Spinal cord (tissue), 10 donors: ENCODE data around the gene RRP15. TPM values are rescaled to one million over a fixed set of nuclear protein-coding genes. Genes with fewer than 3 reads are reported as not detected.

Experiments used
- DNase-seq, 6 donors: peaks; one replicate each; pipeline versions ENCODE4 v3.0.0 to v3.0.0-alpha.2; 2013 to 2015; ENCODE audit warnings: low spot score in 6 of 6, low read depth in 4 of 6
- H3K27ac ChIP-seq: one replicate; pipeline ENCODE4 v1.5.1; 2013; ENCODE audit warnings: low read depth, low read length, control low read depth
- H3K27me3 ChIP-seq: one replicate; pipeline ENCODE4 v1.6.1; 2013; ENCODE audit warnings: low read length; ENCODE audit not compliant: control insufficient read depth, insufficient read depth
- H3K36me3 ChIP-seq: one replicate; pipeline ENCODE4 v1.6.1; 2013; ENCODE audit warnings: low read length; ENCODE audit not compliant: control insufficient read depth, insufficient read depth
- H3K4me1 ChIP-seq: one replicate; pipeline ENCODE4 v1.6.1; 2013; ENCODE audit warnings: low read length; ENCODE audit not compliant: control insufficient read depth, insufficient read depth
- H3K4me3 ChIP-seq: one replicate; pipeline ENCODE4 v1.5.1; 2013; ENCODE audit warnings: low read depth, low read length, control low read depth
- H3K9me3 ChIP-seq: one replicate; pipeline ENCODE4 v1.6.1; 2013; ENCODE audit warnings: low read length; ENCODE audit not compliant: control insufficient read depth, insufficient read depth
- WGBS: methylation state at CpG from one replicate; pipeline ENCODE4 v1.1.5; 2013; ENCODE audit warnings: missing lambda C conversion rate; ENCODE audit not compliant: insufficient coverage; 5-methylcytosine and 5-hydroxymethylcytosine counted together
- long read RNA-seq, 4 donors: transcript quantifications; one replicate each; lab custom pipeline, GENCODE V29; 2026
- polyA plus RNA-seq, 2 donors: library from polyadenylated mRNA; unstranded; fragments of 120-200 nt; gene quantifications; one replicate each; pipeline ENCODE4 v1.2.1, GENCODE V29; 2013; ENCODE audit not compliant: insufficient read length in 2 of 2
- total RNA-seq, 2 donors: library from RNA; depleted of rRNA in 1 of 2; stranded (reverse); fragments of 120-200 nt in 1 of 2; fragments of >200 nt in 1 of 2; gene quantifications; one replicate each; pipeline versions ENCODE4 v1.2.3 to v1.2.4, GENCODE V29; 2013 to 2014
- donor health status: healthy.

Gene RRP15, protein sequence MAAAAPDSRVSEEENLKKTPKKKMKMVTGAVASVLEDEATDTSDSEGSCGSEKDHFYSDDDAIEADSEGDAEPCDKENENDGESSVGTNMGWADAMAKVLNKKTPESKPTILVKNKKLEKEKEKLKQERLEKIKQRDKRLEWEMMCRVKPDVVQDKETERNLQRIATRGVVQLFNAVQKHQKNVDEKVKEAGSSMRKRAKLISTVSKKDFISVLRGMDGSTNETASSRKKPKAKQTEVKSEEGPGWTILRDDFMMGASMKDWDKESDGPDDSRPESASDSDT
- total RNA-seq: 10 to 100 TPM; 14.4 to 15.5 TPM
- 10 to 100 TPM; 10.3 to 13.6 TPM for polyA plus RNA-seq
- long read RNA-seq, donor 1, full-length matches to known transcripts: 10 of 21 reads
- long read RNA-seq, donor 1, partial matches to known transcripts: 11 of 21 reads
- long read RNA-seq, donor 1, other reads (novel, unspliced or antisense): 0 of 21 reads
- long read RNA-seq, donor 2, full-length matches to known transcripts: 3 of 3 reads
- long read RNA-seq, donor 2, partial matches to known transcripts: 0 of 3 reads
- long read RNA-seq, donor 2, other reads (novel, unspliced or antisense): 0 of 3 reads
- long read RNA-seq, donor 3, full-length matches to known transcripts: 5 of 5 reads
- long read RNA-seq, donor 3, partial matches to known transcripts: 0 of 5 reads
- long read RNA-seq, donor 3, other reads (novel, unspliced or antisense): 0 of 5 reads
- long read RNA-seq, donor 4, full-length matches to known transcripts: 18 of 28 reads
- long read RNA-seq, donor 4, partial matches to known transcripts: 10 of 28 reads
- long read RNA-seq, donor 4, other reads (novel, unspliced or antisense): 0 of 28 reads

- Histone ChIP-seq H3K9me3 (no peaks in the 10 kb centered on the region), H3K27me3 (no peaks in the 10 kb centered on the region), H3K4me1 (peaks cover 7% of the 10 kb centered on the region), H3K36me3 (no peaks in the 10 kb centered on the region), H3K4me3 (peak within 1 kb of the TSS; percentile 98), H3K27ac (peak within 1 kb of the TSS; percentile 81)
- WGBS: under 1% methylated on average over 41 of the region's 45 CpGs
- DNase-seq: peak; percentile 78 to 97 (median 86)
These were observed at the start of gene RRP15 for GRCh38 chr1:218284917-218285635. RRP15 (plus strand) TSS chr1:218285293; CDS start chr1:218285317, 24 bp downstream.

GRCh38 chr1:218242171-218242570 lies 42.9 kb upstream of the RRP15 start:
- Histone ChIP-seq H3K4me1 (no peaks in the 10 kb centered on the region), H3K36me3 (no peaks in the 10 kb centered on the region), H3K4me3 (no peak overlapping the region), H3K27me3 (no peaks in the 10 kb centered on the region), H3K9me3 (no peaks in the 10 kb centered on the region), H3K27ac (no peak overlapping the region)
- no peak for DNase-seq
- 100% methylated on average over 1 of the region's 3 CpGs for WGBS

GRCh38 chr1:218247339-218247738 lies 37.8 kb upstream of the RRP15 start:
- no peak for DNase-seq
- H3K27ac ChIP-seq: no peak overlapping the region
- no peaks in the 10 kb centered on the region for H3K27me3 ChIP-seq
- H3K9me3 ChIP-seq: no peaks in the 10 kb centered on the region
- H3K4me1 ChIP-seq: no peaks in the 10 kb centered on the region
- H3K36me3 ChIP-seq: no peaks in the 10 kb centered on the region
- H3K4me3 ChIP-seq: no peak overlapping the region

DNA sequence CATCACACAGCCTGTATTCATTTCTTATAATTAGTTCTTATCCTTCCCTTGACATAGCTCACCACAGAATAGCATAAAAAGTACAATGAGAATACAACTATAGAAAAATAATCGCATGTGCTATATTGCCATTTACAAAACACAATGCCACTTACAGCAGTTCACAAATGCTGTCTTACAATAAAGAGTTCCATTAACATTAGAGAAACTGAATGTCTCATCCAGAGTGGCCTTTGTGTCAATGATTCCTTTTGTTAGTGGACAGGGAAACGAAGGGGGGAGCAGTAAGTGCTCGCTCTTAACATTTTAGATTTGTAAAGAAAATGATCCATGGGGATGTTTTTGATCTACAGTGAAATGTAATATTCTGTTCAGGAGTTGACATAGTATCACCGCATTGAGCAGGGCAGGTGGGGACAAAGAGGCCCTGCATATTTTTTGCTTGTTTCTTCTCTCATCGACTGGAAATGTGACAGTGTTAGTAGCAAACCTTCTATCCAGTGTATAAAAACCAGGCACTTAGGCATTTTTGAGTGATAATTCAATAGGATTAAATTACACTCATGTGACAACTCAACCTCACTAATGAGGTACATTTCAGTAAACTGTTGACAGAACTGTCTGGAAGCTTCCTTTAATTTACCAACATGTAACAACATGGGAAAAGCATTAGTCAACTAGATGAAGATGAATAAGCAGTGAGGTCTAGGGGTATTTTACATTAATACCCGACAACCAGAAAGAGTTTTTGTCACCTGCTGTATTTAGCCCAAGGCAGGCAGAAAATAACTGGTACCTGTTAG lies 35.6 kb upstream of the RRP15 start:
- 78% methylated on average over 4 of the region's 6 CpGs for WGBS
- no peak overlapping the region for H3K27ac ChIP-seq
- no peaks in the 10 kb centered on the region for H3K4me1 ChIP-seq
- H3K27me3 ChIP-seq: no peaks in the 10 kb centered on the region
- H3K9me3 ChIP-seq: no peaks in the 10 kb centered on the region
- no peaks in the 10 kb centered on the region for H3K36me3 ChIP-seq
- H3K4me3 ChIP-seq: no peak overlapping the region
- peak in 2 of 6 donors; percentile 21 to 25 for DNase-seq

- DNase-seq: no peak
- no peaks in the 10 kb centered on the region for H3K9me3 ChIP-seq
- H3K27ac ChIP-seq: no peak overlapping the region
- no peaks in the 10 kb centered on the region for H3K36me3 ChIP-seq
- 100% methylated on average over 1 of the region's 4 CpGs for WGBS
- H3K4me1 ChIP-seq: no peaks in the 10 kb centered on the region
- no peaks in the 10 kb centered on the region for H3K27me3 ChIP-seq
- H3K4me3 ChIP-seq: no peak overlapping the region
These were observed 34.6 kb upstream of the RRP15 start for GRCh38 chr1:218250492-218250891.

DNA sequence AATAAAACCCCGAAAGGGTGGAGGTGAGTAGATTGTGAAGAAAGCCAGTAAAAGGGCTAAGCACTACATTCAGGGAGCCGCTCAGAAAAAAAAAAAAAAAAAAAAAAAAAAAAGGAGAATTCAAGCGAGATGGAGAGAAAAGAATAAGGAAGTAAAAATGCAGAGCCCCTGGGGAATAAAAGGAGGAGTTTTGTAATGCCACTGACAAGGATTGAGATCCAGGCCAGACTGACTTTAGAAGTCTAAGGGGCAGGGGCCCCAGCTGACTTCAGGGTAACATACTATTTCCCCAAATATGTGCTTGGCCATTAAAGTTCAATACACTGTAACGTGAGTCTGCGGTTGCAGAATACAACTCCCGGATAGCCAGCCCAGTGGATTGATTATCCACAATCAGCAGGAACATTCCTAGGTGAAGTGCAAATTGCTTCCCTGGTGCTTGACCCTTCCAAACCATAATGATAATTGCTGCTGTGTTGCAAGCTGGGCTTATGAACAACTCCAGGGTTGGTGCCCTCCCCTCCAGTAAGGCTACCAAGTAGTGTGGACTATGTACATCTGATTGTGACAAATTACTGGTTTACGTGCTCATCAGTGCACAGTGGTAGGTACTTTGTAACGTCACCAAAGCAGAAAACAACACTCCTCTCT lies 30.7 kb upstream of the RRP15 start:
- DNase-seq: peak in 1 of 6 donors; percentile 59
- no peak overlapping the region for H3K27ac ChIP-seq
- H3K9me3 ChIP-seq: peaks cover 2% of the 10 kb centered on the region
- no peaks in the 10 kb centered on the region for H3K4me1 ChIP-seq
- WGBS: 39% methylated on average over 4 of the region's 8 CpGs
- no peak overlapping the region for H3K4me3 ChIP-seq
- H3K36me3 ChIP-seq: no peaks in the 10 kb centered on the region
- H3K27me3 ChIP-seq: no peaks in the 10 kb centered on the region

DNA sequence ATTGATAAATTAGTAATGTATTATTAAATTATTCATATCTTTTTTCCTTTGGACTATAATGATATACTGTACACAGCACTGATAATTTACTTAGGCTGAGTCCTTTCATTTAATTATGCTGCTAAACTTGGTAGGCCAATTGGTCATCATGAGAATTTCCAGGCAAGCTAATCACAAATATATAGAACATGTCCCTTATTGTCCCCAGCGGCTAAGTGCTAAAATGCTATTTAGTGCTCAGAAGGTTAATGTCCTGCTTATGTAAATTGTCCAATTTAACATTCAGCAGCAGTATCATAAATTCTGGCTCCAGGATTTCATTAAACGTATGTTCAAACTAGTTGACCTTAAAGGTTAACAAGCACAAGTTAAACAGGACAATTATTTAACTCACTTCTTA lies 30.0 kb upstream of the RRP15 start:
- H3K9me3 ChIP-seq: peaks cover 7% of the 10 kb centered on the region
- no CpG with 5 or more reads among the region's 2 CpGs for WGBS
- DNase-seq: peak in 1 of 6 donors; percentile 78
- no peaks in the 10 kb centered on the region for H3K4me1 ChIP-seq
- H3K27me3 ChIP-seq: no peaks in the 10 kb centered on the region
- H3K4me3 ChIP-seq: no peak overlapping the region
- no peaks in the 10 kb centered on the region for H3K36me3 ChIP-seq
- no peak overlapping the region for H3K27ac ChIP-seq

GRCh38 chr1:218257371-218257770 lies 27.7 kb upstream of the RRP15 start:
- H3K9me3 ChIP-seq: peaks cover 7% of the 10 kb centered on the region
- H3K4me1 ChIP-seq: no peaks in the 10 kb centered on the region
- H3K36me3 ChIP-seq: no peaks in the 10 kb centered on the region
- WGBS: no CpG with 5 or more reads among the region's 1 CpG
- H3K27me3 ChIP-seq: no peaks in the 10 kb centered on the region
- H3K4me3 ChIP-seq: no peak overlapping the region
- DNase-seq: no peak
- H3K27ac ChIP-seq: no peak overlapping the region
